Renal pelvis (tissue), 12 donors: ENCODE data around the gene NAP1L1. TPM values are rescaled to one million over a fixed set of nuclear protein-coding genes. Genes with fewer than 3 reads are reported as not detected.
A peak's percentile ranks its signal among the peaks of the same experiment; 100 is the strongest.

Experiments
- DNase-seq: peaks from one replicate; pipeline ENCODE4 v3.0.0-alpha.2; 2013
- long read RNA-seq, 16 experiments: transcript quantifications; one replicate each; lab custom pipeline, GENCODE V29; 2026
- polyA plus RNA-seq, 3 donors: library from polyadenylated mRNA; unstranded; fragments of 120-200 nt; gene quantifications; one replicate each; pipeline ENCODE4 v1.2.1, GENCODE V29; 2013; ENCODE audit not compliant: insufficient read length in 3 of 3

Gene NAP1L1
- polyA plus RNA-seq: 100 to 1,000 TPM; 759 to 890 (median 810) TPM
- long read RNA-seq, donor 1, full-length matches to known transcripts: 87 of 143 reads
- long read RNA-seq, donor 1, partial matches to known transcripts: 31 of 143 reads
- long read RNA-seq, donor 1, other reads (novel, unspliced or antisense): 25 of 143 reads
- long read RNA-seq, donor 2, full-length matches to known transcripts: 98 of 393 reads
- long read RNA-seq, donor 2, partial matches to known transcripts: 238 of 393 reads
- long read RNA-seq, donor 2, other reads (novel, unspliced or antisense): 57 of 393 reads
- long read RNA-seq, donor 3, full-length matches to known transcripts: 114 of 256 reads
- long read RNA-seq, donor 3, partial matches to known transcripts: 99 of 256 reads
- long read RNA-seq, donor 3, other reads (novel, unspliced or antisense): 43 of 256 reads
- long read RNA-seq, donor 4, full-length matches to known transcripts: 96 of 211 reads
- long read RNA-seq, donor 4, partial matches to known transcripts: 94 of 211 reads
- long read RNA-seq, donor 4, other reads (novel, unspliced or antisense): 21 of 211 reads
- long read RNA-seq, donor 5, full-length matches to known transcripts: 34 of 106 reads
- long read RNA-seq, donor 5, partial matches to known transcripts: 52 of 106 reads
- long read RNA-seq, donor 5, other reads (novel, unspliced or antisense): 20 of 106 reads
- long read RNA-seq, donor 6, full-length matches to known transcripts: 56 of 124 reads
- long read RNA-seq, donor 6, partial matches to known transcripts: 61 of 124 reads
- long read RNA-seq, donor 6, other reads (novel, unspliced or antisense): 7 of 124 reads
- long read RNA-seq, donor 7, full-length matches to known transcripts: 60 of 281 reads
- long read RNA-seq, donor 7, partial matches to known transcripts: 200 of 281 reads
- long read RNA-seq, donor 7, other reads (novel, unspliced or antisense): 21 of 281 reads
- long read RNA-seq, donor 8, full-length matches to known transcripts: 51 of 109 reads
- long read RNA-seq, donor 8, partial matches to known transcripts: 35 of 109 reads
- long read RNA-seq, donor 8, other reads (novel, unspliced or antisense): 23 of 109 reads
- long read RNA-seq, donor 9, full-length matches to known transcripts: 126 of 254 reads
- long read RNA-seq, donor 9, partial matches to known transcripts: 96 of 254 reads
- long read RNA-seq, donor 9, other reads (novel, unspliced or antisense): 32 of 254 reads
- long read RNA-seq, donor 10, full-length matches to known transcripts: 77 of 196 reads
- long read RNA-seq, donor 10, partial matches to known transcripts: 101 of 196 reads
- long read RNA-seq, donor 10, other reads (novel, unspliced or antisense): 18 of 196 reads
- long read RNA-seq, donor 11, full-length matches to known transcripts: 52 of 125 reads
- long read RNA-seq, donor 11, partial matches to known transcripts: 64 of 125 reads
- long read RNA-seq, donor 11, other reads (novel, unspliced or antisense): 9 of 125 reads
- long read RNA-seq, donor 12, full-length matches to known transcripts: 151 of 315 reads
- long read RNA-seq, donor 12, partial matches to known transcripts: 105 of 315 reads
- long read RNA-seq, donor 12, other reads (novel, unspliced or antisense): 59 of 315 reads
- long read RNA-seq, donor 13, full-length matches to known transcripts: 46 of 107 reads
- long read RNA-seq, donor 13, partial matches to known transcripts: 54 of 107 reads
- long read RNA-seq, donor 13, other reads (novel, unspliced or antisense): 7 of 107 reads
- long read RNA-seq, donor 14: 0 reads
- long read RNA-seq, donor 15, full-length matches to known transcripts: 81 of 141 reads
- long read RNA-seq, donor 15, partial matches to known transcripts: 35 of 141 reads
- long read RNA-seq, donor 15, other reads (novel, unspliced or antisense): 25 of 141 reads
- long read RNA-seq, donor 16, full-length matches to known transcripts: 122 of 257 reads
- long read RNA-seq, donor 16, partial matches to known transcripts: 108 of 257 reads
- long read RNA-seq, donor 16, other reads (novel, unspliced or antisense): 27 of 257 reads

GRCh38 chr12:76083904-76084862 lies at the start of gene NAP1L1:
Gene NAP1L1 (minus strand): TSS chr12:76084685. CDS start chr12:76074219, 10,466 bp downstream.
- DNase-seq: peak; percentile 96

GRCh38 chr12:76127588-76127987 lies 43.1 kb upstream of the NAP1L1 start:
- DNase-seq: no peak

- DNase-seq: no peak
These were observed 40.0 kb upstream of the NAP1L1 start for GRCh38 chr12:76124456-76124855.

- DNase-seq: no peak
These were observed 39.1 kb upstream of the NAP1L1 start for GRCh38 chr12:76123259-76124212.

- no peak for DNase-seq
These were observed 35.4 kb upstream of the NAP1L1 start for GRCh38 chr12:76119887-76120286.

GRCh38 chr12:76117751-76118150 lies 33.3 kb upstream of the NAP1L1 start:
- DNase-seq: no peak

- DNase-seq: no peak
These were observed 32.7 kb upstream of the NAP1L1 start for GRCh38 chr12:76117067-76117691.

GRCh38 chr12:76113800-76114757 lies 29.6 kb upstream of the NAP1L1 start:
- no peak for DNase-seq

GRCh38 chr12:76111209-76111749 lies 26.8 kb upstream of the NAP1L1 start:
- DNase-seq: no peak

- no peak for DNase-seq
These were observed 25.4 kb upstream of the NAP1L1 start for GRCh38 chr12:76109879-76110278.

GRCh38 chr12:76108356-76108755 lies 23.9 kb upstream of the NAP1L1 start:
- DNase-seq: no peak

GRCh38 chr12:76106631-76107030 lies 22.1 kb upstream of the NAP1L1 start:
- no peak for DNase-seq

- no peak for DNase-seq
These were observed 19.5 kb upstream of the NAP1L1 start for GRCh38 chr12:76103958-76104357.

- no peak for DNase-seq
These were observed 17.4 kb upstream of the NAP1L1 start for GRCh38 chr12:76101739-76102385.

- DNase-seq: no peak
These were observed 11.7 kb upstream of the NAP1L1 start for GRCh38 chr12:76096079-76096646.
